LNCAP (cell line): ENCODE measurements around the gene ALDH3A1.

Experiments used
- CTCF ChIP-seq: fragments of 450-650 bp; IDR thresholded peaks from 2 replicates; pipeline ENCODE4 v1.5.1; 2017; ENCODE audit warnings: mild to moderate bottlenecking

Gene ALDH3A1

GRCh38 chr17:19736071-19736470 lies 12.0 kb downstream of the ALDH3A1 start:
- TF ChIP-seq CTCF = no peak

GRCh38 chr17:19733953-19734526 lies 14.1 kb downstream of the ALDH3A1 start:
- no peak for TF ChIP-seq CTCF

- TF ChIP-seq CTCF = no peak
Measured at GRCh38 chr17:19731626-19732025, 16.5 kb downstream of the ALDH3A1 start.

GRCh38 chr17:19730843-19731242 lies 17.3 kb downstream of the ALDH3A1 start:
- no peak for TF ChIP-seq CTCF

GRCh38 chr17:19729900-19730299 lies 18.2 kb downstream of the ALDH3A1 start:
- no peak for TF ChIP-seq CTCF

GRCh38 chr17:19728084-19728495 lies 20.0 kb downstream of the ALDH3A1 start:
- TF ChIP-seq CTCF = no peak

- TF ChIP-seq CTCF = no peak
Measured at GRCh38 chr17:19727501-19728078, 20.5 kb downstream of the ALDH3A1 start.
